ENCODE data around the gene SLC1A2. TPM values are rescaled to one million over a fixed set of nuclear protein-coding genes. Genes with fewer than 3 reads are reported as not detected.
"Not testable (repeated sequence)": the region's sequence is repeated elsewhere in the genome, so short reads cannot be mapped to it uniquely, and the experiment has no call there.

Gene SLC1A2
- total RNA-seq, 2 donors from 2014 or later = 0.10 to 0.13 TPM

GRCh38 chr11:35230388-35230787 is 189.0 kb downstream of the SLC1A2 start:
- intact Hi-C loops (cut with DNase I) = loop anchor here (10.0 kb wide), 1 partner anchor 236 kb away; no protein-coding TSS in a partner anchor
- no peak overlapping the region for H3K9ac ChIP-seq (ENCODE audit: low read depth in 2 of 2, low read length in 2 of 2)
- H3K36me3 ChIP-seq = no peaks in the 10 kb centered on the region

GRCh38 chr11:35228328-35228725 is 191.0 kb downstream of the SLC1A2 start:
- no peak overlapping the region for H3K27ac ChIP-seq
- DNase-seq = no peak
- H3K9ac ChIP-seq (ENCODE audit: low read depth in 2 of 2, low read length in 2 of 2) = no peak overlapping the region
- H3K4me3 ChIP-seq = no peak overlapping the region
- H3K4me1 ChIP-seq = no peaks in the 10 kb centered on the region
- no peaks in the 10 kb centered on the region for H3K9me3 ChIP-seq
- H3K36me3 ChIP-seq = no peaks in the 10 kb centered on the region
- TF ChIP-seq CTCF (IDR thresholded peaks at IDR 0.05) = no peak
- no peaks in the 10 kb centered on the region for H3K27me3 ChIP-seq
- intact Hi-C loops (cut with DNase I) = no loop called here

More at GRCh38 chr11:35230388-35230787, 189.0 kb downstream of the SLC1A2 start:
- Histone ChIP-seq H3K4me1 (no peaks in the 10 kb centered on the region), H3K27ac (no peak overlapping the region), H3K27me3 (no peaks in the 10 kb centered on the region), H3K4me3 (no peak overlapping the region), H3K9me3 (no peaks in the 10 kb centered on the region)
- no peak for TF ChIP-seq CTCF (IDR thresholded peaks at IDR 0.05)
- DNase-seq = no peak

- H3K36me3 ChIP-seq = no peaks in the 10 kb centered on the region
- no peaks in the 10 kb centered on the region for H3K27me3 ChIP-seq
- H3K4me3 ChIP-seq = no peak overlapping the region
- H3K9ac ChIP-seq (ENCODE audit: low read depth in 2 of 2, low read length in 2 of 2) = no peak overlapping the region
- intact Hi-C loops (cut with DNase I) = no loop called here
- H3K9me3 ChIP-seq = no peaks in the 10 kb centered on the region
- no peaks in the 10 kb centered on the region for H3K4me1 ChIP-seq
- no peak for DNase-seq
- H3K27ac ChIP-seq = no peak overlapping the region
- TF ChIP-seq CTCF (IDR thresholded peaks at IDR 0.05) = no peak
Measured at GRCh38 chr11:35227576-35228327, 191.6 kb downstream of the SLC1A2 start.

GRCh38 chr11:35226756-35227155 is 192.6 kb downstream of the SLC1A2 start:
- H3K4me3 ChIP-seq; H3K27ac ChIP-seq; DNase-seq; H3K4me1 ChIP-seq; H3K27me3 ChIP-seq; intact Hi-C loops (cut with DNase I); H3K9me3 ChIP-seq; H3K9ac ChIP-seq (ENCODE audit: low read depth in 2 of 2, low read length in 2 of 2); H3K36me3 ChIP-seq: not testable (repeated sequence)

- Histone ChIP-seq H3K27ac (no peak overlapping the region), H3K36me3 (no peaks in the 10 kb centered on the region), H3K9ac (ENCODE audit: low read depth in 2 of 2, low read length in 2 of 2) (no peak overlapping the region), H3K4me3 (no peak overlapping the region), H3K9me3 (no peaks in the 10 kb centered on the region), H3K27me3 (no peaks in the 10 kb centered on the region), H3K4me1 (no peaks in the 10 kb centered on the region)
- no peak for TF ChIP-seq CTCF (IDR thresholded peaks at IDR 0.05)
- intact Hi-C loops (cut with DNase I) = no loop called here
- no peak for DNase-seq
Measured at GRCh38 chr11:35225946-35226520, 193.3 kb downstream of the SLC1A2 start.

- Histone ChIP-seq H3K27me3 (no peaks in the 10 kb centered on the region), H3K4me3 (no peak overlapping the region), H3K9ac (ENCODE audit: low read depth in 2 of 2, low read length in 2 of 2) (no peak overlapping the region), H3K9me3 (no peaks in the 10 kb centered on the region), H3K4me1 (no peaks in the 10 kb centered on the region), H3K27ac (no peak overlapping the region), H3K36me3 (no peaks in the 10 kb centered on the region)
- no peak for DNase-seq
- no peak for TF ChIP-seq CTCF (IDR thresholded peaks at IDR 0.05)
- intact Hi-C loops (cut with DNase I) = no loop called here
Measured at GRCh38 chr11:35223991-35224390, 195.4 kb downstream of the SLC1A2 start.
